GM21825 (cell line): ENCODE data around the gene SOBP.
"Not testable (repeated sequence)": the region's sequence is repeated elsewhere in the genome, so short reads cannot be mapped to it uniquely, and the experiment has no call there.

Experiments used
- ATAC-seq: cut with Tn5 transposase; IDR thresholded peaks from one replicate; pipeline ENCODE4 v1.9.1; 2021; ENCODE audit warnings: mild to moderate bottlenecking, moderate library complexity; ENCODE audit not compliant: unreplicated experiment

Gene SOBP

DNA sequence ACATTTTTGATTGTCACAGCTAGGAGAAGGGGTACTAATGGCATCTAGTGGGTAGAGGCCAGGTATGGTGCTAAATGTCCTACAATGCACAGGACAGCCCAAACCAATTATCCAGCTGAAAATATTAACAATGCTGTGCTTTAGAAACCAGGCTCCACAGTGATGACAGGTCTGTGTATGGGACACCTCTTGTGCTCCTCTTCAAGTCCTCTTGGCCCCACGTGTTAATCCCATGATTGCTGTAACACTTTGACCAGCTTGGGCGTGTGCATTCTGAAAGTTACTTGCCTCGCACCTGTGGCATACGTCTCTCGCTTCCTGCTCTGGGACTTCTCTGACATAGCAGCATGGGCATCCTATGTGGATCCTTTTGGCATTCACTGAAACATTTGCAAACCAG is 29.3 kb downstream of the SOBP start:
- ATAC-seq, result not testable (repeated sequence)

DNA sequence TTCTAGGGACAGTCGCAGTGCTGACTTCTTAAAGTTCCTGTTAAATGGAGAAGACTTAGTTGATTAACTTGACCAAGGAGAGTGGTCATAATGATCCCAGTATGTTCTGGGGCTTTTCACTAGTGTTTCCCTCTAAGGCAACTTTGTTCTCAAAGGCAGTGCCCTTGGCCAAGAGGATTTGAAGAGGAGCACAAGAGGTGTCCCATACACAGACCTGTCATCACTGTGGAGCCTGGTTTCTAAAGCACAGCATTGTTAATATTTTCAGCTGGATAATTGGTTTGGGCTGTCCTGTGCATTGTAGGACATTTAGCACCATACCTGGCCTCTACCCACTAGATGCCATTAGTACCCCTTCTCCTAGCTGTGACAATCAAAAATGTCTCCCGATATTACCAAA is 30.8 kb downstream of the SOBP start:
- not testable (repeated sequence) for ATAC-seq

DNA sequence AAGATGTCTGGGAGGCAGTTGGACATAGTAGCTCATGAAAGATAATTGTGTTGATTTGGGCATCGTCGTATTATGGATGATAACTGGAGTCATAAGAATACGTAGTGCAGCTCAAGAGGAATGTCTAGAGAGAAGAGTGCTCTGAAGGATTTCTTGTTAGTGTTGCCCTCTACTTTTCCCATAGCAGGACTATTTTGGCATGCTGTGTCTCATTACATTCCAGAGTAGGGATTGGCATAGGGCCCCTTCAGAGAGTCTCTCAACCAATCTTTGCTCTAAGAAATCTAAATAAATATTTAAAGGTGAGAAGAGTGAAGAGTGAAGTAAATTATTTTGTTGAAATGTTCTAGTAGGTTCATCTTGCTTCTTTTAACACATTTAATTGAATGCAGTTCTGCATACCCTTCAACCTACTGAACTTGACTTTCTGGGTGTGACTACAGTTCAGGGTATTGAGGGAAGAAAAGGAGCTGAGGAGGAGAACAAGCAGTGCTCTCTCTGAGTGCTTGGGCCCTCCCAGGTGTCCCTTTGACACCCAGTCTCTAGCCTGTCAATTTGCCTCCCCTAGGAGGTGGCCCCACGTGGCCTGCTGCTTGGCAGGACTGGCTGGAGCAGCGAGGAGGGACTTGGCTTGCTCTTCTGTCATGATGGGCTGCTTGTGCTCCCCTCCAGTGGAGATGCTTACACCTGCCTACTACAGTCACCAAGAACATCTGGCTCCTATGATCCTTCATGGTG is 33.3 kb downstream of the SOBP start:
- ATAC-seq, result no peak

DNA sequence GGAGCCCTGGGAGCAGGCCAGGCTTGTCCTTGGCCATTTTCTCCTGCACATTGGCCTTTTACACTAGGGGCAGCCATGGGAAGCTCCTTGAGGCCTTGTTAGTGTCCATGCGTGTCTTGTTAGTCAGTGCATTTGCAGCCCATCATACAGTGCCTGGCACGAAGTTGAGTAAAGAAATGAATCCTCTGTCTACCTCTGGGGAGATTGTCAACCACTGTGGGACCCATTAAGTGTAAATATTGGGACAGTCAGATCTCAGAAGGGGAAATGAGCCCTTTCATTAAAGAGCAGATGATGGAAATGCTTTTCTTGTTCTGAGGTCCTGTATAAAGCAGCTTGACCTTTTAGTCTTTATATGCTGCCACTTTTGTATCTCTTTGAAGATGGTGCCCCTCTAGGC is 33.9 kb downstream of the SOBP start:
- ATAC-seq, result no peak

DNA sequence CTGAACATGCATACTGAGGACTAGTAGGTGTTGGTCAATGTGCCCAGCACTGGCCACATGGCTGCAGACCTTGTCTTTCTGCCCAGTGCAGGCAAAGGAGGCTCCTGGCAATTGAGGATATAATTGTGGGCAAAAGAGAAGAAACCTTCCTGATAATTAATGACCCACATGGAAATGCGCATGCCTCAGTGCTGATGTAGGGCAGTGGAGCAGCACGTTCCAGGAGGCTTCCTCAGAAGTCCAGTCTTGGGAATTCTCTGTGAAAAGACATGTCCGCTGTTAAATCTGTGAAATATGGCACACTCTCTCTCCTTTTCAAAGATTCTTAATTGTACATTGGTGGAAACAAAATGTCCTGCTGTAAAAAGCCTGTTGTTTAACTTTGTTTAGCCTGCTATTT is 34.7 kb downstream of the SOBP start:
- ATAC-seq, result no peak

DNA sequence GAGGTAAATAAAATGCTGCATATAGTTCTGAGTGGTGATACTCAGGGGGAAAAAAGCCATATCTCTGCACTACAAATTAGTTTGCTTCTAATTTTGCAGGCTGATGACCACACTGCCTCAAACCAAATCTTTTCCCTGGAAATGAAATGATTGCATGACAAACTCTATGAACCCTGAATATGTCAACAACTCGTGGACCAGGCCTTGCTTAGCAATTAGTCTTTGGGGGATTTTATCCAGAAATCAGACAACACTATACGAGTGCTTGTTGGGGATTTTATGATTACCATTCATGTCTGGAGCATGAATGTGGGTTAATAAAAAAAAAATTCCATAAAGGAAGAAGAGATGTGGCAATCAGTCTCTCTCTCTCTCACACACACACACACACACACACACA is 42.0 kb downstream of the SOBP start:
- ATAC-seq, result no peak

DNA sequence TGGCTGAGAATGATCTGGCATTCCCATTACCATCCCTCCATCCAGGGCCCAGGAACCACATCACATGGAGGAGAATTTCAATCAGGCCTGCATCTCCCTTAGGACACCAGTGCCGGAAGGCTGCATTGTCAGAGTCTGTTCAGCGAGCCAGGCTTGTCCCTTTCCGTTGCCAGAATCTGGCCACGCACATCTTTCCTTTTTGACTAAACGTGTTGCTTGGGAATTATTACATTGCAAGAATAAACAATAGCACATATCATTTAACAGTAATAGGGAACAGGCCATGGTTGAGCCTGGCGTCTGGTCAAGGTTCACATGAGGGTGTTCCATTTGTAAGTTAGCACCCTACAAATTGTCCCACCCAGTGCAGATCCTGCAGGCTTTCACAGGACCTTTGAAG is 42.8 kb downstream of the SOBP start:
- ATAC-seq, result no peak

DNA sequence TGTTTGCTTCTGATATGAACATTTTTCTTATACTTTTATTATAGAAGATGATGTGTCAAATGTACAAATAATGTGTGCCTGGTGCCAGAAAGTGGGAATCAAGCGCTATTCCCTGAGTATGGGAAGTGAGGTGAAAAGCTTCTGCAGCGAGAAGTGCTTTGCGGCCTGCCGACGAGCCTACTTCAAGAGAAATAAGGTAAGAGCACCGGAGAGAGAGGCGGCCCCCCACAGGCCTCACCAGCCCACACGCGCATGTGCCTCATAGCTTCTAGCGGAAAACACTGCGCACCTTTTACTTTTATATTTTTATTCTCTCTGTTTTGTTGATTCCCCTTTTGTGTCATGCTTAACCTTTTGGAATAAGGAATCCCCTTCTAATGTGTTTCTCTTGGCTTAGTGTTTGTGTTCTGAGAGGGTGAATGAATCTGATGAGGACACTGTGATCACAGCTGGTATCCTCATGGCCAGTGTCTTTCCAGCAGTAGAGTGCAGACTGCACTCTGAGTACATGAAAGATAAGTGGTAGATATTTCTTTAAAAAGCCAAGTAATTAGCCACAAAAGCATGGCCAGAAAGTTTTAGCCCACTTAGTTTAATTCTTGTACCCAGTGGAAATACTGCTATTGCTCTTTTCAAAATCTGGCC is 43.6 kb downstream of the SOBP start:
- ATAC-seq, result no peak

DNA sequence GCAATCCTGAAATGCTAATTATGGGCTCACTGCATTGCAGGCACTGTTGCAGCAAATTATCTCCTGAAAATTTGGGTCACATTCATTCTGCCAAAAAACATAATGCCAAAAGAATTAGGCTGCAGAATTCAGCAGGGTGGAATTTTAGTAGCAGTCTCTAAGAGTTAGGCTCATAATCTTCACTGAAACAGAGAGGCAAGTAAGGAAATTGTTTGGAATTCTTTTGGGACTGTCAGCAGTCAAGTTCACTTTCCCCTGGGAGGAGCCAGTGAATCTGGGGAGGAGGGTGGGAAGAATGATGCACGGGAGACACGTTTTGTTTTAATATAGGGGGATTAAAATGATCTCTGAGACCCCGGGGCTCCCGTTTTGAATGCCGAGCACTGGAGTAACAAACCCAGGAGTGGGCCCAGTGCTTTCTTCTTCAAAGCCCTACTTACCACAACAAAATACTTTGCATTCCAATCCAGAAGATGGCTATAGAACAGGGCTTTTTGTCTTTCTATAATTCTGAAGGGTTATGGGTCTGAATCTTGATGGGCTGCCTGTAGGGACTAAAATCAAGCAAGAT is 44.7 kb downstream of the SOBP start:
- ATAC-seq, result no peak

DNA sequence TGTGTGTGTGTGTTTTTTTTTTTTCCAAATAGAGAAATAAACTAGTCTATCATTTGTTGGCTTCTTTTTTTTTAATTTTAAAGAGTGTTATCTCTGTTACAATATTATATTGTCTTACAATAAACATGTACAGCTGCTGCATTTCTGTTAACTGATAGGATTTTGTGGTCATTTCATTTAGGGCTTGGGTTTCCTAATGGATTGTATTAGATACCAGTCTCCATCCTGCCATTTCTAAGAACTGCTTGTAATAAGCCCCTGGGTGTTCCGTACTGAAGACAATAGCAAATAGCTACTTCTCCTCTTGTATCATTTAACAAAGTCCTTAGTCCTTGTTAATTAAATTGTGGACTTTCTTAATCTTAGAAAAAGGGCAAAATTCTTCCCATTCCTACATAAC is 45.7 kb downstream of the SOBP start:
- ATAC-seq, result no peak

DNA sequence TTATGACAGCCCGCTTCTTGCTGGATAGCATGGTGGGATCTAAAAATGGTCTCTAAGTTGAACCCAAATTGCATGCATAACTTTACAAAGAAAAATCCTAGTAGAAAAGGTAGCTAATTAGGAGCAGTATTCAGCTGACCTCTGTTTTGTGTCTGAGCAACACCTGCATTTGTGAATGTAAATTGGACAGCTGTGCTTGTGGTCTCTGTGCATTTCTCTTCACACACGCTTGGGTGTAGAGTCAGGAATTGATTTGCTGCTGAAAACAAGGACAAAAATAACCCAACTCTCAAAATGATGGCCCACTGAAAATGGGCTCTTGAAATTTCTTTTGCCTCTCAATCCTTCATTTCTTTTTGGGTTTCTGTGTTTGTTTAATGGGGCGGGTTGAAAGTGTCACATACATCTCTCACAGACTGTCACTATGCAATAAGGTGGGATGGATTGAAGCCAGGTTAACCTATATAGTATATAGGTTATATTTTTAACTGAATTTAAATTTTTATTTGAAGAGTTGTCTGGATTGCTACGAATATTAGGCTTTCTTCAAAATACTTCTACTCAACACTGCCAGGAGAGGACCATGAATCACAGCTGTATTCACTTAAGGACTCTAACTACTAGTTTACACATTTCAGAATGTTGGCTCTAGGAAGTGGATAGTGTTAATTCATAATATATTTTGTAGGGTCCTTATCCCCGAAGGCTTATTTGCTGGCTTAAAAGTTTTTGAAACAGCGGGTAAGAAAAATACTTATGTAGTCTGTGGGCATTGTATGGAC is 46.5 kb downstream of the SOBP start:
- ATAC-seq, result no peak

DNA sequence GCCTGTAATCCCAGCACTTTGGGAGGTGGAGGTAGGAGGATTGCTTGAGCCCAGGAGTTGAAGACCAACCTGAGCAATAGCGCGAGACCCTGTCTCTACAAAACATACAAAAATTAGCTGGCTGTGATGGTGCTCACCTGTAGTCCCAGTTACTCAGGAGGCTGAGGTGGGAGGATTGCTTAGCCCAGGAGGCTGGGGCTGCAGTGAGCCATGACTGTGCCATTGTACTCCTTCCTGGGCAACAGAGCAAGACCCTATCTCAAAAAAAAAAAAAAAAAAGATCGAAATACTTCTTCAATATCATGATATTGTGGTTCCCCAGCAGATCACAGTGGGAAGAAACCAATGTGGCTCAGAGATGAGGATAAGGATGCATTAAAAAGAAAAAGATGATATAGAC is 47.6 kb downstream of the SOBP start:
- no peak for ATAC-seq

DNA sequence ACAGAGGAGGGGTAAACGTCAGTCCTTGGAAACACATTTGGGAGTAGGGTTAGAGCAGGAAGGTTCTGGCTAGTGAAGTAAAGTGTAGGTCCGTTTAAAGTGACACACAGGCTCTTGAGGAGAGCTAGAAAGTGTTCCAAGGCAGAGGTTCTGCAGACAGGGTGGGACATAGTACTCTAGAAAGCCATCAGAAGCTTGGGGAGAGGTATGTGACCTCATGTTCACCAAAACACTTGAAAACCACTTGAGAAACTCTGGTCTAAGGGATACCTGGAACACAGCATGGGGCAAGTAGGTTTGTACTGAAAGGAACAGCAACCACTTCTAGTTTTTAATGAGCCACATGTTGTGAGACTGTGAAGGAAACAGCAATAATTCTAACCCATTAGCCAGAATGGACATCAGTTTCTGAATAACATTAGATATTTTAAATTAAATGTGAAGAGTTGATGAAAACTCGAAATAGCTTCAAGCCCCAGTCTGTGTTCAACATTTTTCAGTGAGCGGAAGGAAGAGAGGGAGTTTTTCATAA is 49.0 kb downstream of the SOBP start:
- no peak for ATAC-seq

DNA sequence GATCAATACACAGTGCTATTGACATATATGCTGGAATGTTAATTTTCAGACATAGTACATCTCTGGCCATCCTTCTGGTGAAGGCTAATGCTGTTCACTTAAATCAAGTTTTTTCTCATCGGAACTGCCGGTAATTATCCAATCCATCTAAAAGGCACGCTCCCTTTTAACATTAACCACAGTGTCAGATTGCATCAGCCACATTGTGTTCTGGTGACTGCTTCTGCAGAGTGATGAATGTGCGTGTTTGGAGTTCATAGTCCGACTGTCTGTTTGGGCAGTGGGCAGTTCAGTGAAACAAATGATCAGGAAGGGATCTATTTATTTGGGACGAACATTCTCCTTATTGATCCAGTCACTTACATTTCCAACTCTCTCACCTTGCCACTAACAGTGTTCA is 49.5 kb downstream of the SOBP start:
- ATAC-seq, result no peak

DNA sequence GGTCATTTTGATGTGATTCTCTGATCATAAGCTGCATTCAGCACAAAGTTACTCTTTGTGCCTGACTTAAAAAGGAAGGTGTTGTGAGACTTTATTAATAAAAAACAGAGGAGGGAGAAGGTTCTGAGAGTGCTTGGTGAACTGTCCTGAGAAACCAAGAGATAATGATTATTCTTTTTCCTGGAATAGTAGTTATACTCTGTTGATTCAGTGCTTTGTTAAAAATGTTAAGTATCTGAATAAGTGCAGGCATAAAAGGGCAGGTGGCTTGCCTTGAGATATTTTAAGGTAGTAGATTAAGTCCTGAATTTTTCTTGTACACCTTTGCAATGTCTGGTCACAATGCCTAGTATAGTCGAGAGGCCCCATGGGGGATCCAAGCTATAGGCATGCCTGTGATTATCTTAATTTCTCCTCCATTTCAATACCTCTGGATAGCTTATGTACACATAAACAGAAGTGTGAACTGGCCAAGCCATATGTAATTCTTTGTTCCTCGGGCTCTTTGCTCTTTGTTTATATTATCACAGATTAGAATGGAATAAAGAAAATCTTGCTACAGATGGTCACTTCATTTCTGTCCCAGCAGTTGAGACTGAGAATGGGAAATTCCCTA is 50.0 kb downstream of the SOBP start:
- ATAC-seq, result no peak

DNA sequence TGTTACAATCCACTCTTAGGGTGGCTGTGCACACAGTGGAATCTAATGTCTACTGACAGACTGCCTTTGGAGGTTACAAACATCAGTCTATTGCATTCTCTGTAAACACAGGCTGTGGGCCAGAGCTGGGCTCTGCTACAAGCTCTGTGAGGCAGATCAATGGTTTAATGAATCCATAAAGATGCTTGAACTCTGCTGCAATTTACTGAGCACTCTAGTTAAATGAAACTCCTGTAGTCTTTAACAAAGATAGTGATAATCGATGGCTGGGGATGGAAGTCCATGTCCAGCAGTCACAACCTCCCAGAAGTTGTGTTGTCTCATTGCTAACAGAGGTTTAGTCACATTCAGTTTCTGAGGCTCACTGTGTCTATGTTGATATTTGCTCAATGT is 50.5 kb downstream of the SOBP start:
- no peak for ATAC-seq

DNA sequence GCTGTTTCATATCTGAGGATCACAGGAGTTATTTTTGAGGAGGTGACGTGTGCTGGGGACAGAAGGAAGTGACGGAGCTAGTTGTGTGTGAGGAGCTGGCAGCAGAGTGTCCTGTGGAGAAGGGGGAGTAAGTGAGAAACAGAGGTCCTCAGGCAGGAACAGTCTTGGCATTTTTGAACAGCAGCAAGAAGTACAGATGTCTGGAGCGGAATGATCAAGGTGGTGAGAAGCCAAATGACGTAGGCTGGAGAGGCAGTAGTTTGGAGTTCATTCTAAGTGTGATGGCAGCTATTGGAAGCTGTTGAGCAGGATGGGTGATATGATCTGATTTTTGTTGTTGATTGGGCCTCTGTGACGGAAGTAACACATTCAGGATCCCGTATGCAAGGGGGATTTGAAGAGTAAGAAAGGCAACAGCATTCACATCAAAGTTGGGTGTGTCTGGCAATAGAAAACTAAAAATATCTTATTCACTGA is 52.3 kb downstream of the SOBP start:
- ATAC-seq, result no peak

DNA sequence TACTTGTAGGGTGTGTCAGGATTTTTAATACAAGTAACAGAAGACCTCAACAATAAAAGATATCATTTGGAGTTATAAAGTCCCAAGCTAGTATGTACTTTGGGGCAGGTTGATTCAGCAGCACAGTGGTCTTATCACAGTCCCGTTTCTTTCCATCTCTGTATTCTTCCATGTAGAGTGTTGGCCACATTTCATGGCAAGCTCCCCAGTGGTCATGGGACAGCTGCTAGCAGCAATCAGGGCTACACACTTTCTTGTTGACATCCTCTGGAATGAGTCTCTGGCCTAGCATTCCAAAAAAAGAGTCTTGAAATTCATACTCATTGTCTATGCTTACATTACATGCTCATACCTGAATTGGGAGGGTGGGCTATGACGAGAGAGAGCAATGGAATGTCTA is 53.2 kb downstream of the SOBP start:
- ATAC-seq, result no peak

DNA sequence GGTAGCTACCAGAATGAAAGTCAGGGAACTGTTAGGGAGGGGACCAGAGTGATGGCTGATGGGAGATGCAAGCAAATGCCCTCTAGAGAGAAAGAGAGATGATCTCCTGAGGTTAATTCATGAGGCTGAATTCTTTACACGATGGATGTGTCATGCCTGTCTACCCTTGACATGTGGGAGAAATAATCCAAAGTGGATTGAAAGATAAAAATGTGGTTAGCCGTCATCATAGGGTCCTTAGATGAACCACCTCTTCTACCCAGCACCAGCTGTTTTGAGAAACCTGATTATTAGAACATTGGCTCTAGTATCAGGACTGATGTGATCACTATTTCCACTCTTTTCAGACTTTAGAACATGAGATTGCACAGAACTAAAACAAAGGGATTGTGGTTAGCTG is 53.6 kb downstream of the SOBP start:
- ATAC-seq, result no peak

DNA sequence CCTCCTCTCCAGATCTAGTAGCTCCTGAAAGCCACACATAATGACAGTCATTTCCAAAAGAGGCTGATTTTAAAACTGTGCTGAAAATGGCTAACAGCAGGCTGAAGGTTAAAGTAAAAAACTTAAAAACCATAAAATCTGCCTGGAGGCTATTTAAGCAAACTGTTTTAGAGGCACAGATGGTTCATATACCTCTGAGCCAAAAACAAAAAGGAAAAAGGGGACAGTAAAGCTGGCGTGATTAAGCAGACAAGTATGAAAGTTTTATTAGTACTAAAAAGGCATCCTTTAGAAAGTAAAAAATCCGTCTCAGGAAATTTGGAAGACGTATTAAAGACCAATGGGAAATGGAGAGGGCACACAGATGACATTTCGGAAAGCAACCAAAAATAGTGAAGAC is 55.8 kb downstream of the SOBP start:
- no peak for ATAC-seq
